CMK (cell line): Measurements from ENCODE around the gene ASTN1.

Experiments used
- DNase-seq: peaks from one replicate; pipeline ENCODE4 v3.0.0-alpha.2; 2010; ENCODE audit warnings: low read depth

Gene ASTN1

GRCh38 chr1:177163844-177164379 lies 600 bp downstream of the ASTN1 start:
- no peak for DNase-seq

- DNase-seq = no peak
Measured at GRCh38 chr1:177162243-177162642, 2.3 kb downstream of the ASTN1 start.

- no peak for DNase-seq
Measured at GRCh38 chr1:177146499-177146898, 18.0 kb downstream of the ASTN1 start.

- no peak for DNase-seq
Measured at GRCh38 chr1:177145106-177146070, 19.1 kb downstream of the ASTN1 start.

GRCh38 chr1:177142791-177143271 lies 21.7 kb downstream of the ASTN1 start:
- DNase-seq = no peak

- no peak for DNase-seq
Measured at GRCh38 chr1:177142010-177142409, 22.5 kb downstream of the ASTN1 start.

GRCh38 chr1:177138347-177138746 lies 26.2 kb downstream of the ASTN1 start:
- no peak for DNase-seq

GRCh38 chr1:177137814-177138213 lies 26.7 kb downstream of the ASTN1 start:
- DNase-seq = no peak

- no peak for DNase-seq
Measured at GRCh38 chr1:177135250-177135649, 29.3 kb downstream of the ASTN1 start.

- DNase-seq = no peak
Measured at GRCh38 chr1:177133977-177134538, 30.5 kb downstream of the ASTN1 start.

GRCh38 chr1:177132141-177132540 lies 32.4 kb downstream of the ASTN1 start:
- DNase-seq = no peak

- DNase-seq = no peak
Measured at GRCh38 chr1:177131723-177132122, 32.8 kb downstream of the ASTN1 start.

GRCh38 chr1:177130451-177130945 lies 34.0 kb downstream of the ASTN1 start:
- DNase-seq = no peak

GRCh38 chr1:177128665-177129281 lies 35.7 kb downstream of the ASTN1 start:
- DNase-seq = no peak

GRCh38 chr1:177126267-177126666 lies 38.2 kb downstream of the ASTN1 start:
- no peak for DNase-seq

GRCh38 chr1:177124577-177125278 lies 39.8 kb downstream of the ASTN1 start:
- no peak for DNase-seq

- DNase-seq = no peak
Measured at GRCh38 chr1:177122461-177123251, 41.9 kb downstream of the ASTN1 start.

GRCh38 chr1:177119311-177119710 lies 45.2 kb downstream of the ASTN1 start:
- DNase-seq = no peak

GRCh38 chr1:177118901-177119300 lies 45.6 kb downstream of the ASTN1 start:
- DNase-seq = no peak

- DNase-seq = no peak
Measured at GRCh38 chr1:177116941-177117340, 47.6 kb downstream of the ASTN1 start.
